Activated T-cell treated with anti-CD3 and anti-CD28 coated beads, Interleukin-2, amount 50 U/mL, for 1 hour (primary cell): ENCODE measurements around the gene CDHR4.
"Not testable (repeated sequence)": the region's sequence is repeated elsewhere in the genome, so short reads cannot be mapped to it uniquely, and the experiment has no call there.

Source experiments
- DNase-seq: peaks from one replicate; pipeline ENCODE4 v3.0.0-alpha.2; 2020

Gene CDHR4

GRCh38 chr3:49799761-49800160, at the start of gene CDHR4:
Gene CDHR4 (minus strand): TSS chr3:49799873. CDS start chr3:49799812, 61 bp downstream.
- no peak for DNase-seq

DNA sequence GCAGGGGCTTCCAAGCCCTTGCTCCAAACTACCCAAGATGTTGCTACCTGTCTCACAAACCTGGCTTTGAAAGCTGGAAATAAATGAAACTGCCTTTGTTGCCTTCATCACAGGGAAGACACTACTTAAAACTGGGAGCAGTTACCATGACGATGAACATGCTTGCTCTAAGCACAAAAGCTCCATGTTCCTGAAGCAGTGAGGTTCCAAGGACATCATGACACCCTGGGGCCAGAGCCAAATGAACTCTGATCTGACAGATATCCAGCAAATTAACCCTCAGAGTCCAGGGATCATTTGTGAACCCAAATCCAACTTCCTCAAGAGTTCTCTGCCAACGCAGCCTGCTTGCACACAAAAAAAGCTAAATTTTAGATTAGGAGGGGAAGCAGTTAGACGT, 46.0 kb upstream of the CDHR4 start:
- DNase-seq = no peak

GRCh38 chr3:49844464-49845183, 45.0 kb upstream of the CDHR4 start:
- DNase-seq = no peak

DNA sequence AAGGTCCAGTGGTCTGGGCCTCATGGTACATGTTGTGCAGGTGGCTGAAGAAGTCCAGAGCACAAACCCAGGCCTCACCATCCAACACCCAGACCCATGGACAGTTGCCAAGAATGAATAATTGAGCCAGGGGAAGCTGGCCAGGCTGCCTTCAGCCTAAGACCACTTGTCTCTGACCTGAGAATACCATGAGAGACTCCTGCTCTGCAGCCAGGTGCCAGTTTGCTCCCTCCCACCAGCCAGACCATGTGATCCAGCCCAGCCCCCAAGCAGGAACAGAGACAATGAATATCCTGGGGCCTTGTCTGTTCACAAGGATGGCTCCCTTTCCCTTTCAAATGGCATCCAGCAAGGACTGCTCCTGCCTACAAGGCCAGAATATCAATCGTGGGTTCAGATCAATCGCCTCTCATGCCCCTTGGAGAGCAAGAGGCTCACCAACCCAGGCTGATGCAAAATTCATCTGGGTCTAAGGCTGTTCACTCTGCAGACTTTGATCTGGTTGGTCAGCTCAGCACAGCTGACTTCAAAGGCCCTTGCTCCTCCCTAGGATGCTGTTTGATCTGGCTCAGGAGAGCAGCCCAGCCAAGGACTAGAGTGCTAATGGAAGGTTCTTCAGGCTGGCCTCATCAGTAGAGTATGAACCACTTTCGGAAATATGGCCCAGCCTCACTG, 43.3 kb upstream of the CDHR4 start:
- DNase-seq = no peak

GRCh38 chr3:49841806-49842205, 42.1 kb upstream of the CDHR4 start:
- no peak for DNase-seq

- DNase-seq = no peak
These were observed 41.5 kb upstream of the CDHR4 start for GRCh38 chr3:49841126-49841696.

- DNase-seq = no peak
These were observed 40.7 kb upstream of the CDHR4 start for GRCh38 chr3:49840388-49840787.

- DNase-seq = peak; percentile 80
These were observed 39.6 kb upstream of the CDHR4 start for GRCh38 chr3:49839193-49839809.

DNA sequence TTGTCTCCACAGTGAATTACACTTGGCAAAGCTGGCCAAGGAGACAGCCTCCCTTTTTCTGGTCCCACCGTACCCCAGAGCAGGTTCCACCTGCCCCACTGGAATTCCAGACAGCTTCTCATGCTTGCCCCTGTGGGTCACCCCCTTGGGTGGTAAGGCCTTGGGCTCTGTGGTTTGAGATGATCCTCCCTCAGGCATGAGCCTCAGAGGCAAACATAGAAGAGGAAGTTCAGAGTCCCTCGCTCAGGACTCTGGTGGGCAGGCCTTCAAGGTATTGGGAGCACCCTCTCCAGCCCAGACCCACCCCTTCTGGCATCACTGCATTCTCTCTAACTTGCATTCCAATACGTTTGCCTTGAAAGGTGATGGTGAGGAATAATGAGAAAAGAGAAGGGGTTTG, 31.7 kb upstream of the CDHR4 start:
- no peak for DNase-seq

GRCh38 chr3:49826016-49826415, 26.3 kb upstream of the CDHR4 start:
- no peak for DNase-seq

- DNase-seq = not testable (repeated sequence)
These were observed 23.5 kb upstream of the CDHR4 start for GRCh38 chr3:49823131-49823530.

- peak; percentile 45 for DNase-seq
These were observed 14.0 kb upstream of the CDHR4 start, which contains the start of gene UBA7 for GRCh38 chr3:49813497-49814174. Gene UBA7 (minus strand): TSS chr3:49813953. CDS start chr3:49813787, 166 bp downstream.

DNA sequence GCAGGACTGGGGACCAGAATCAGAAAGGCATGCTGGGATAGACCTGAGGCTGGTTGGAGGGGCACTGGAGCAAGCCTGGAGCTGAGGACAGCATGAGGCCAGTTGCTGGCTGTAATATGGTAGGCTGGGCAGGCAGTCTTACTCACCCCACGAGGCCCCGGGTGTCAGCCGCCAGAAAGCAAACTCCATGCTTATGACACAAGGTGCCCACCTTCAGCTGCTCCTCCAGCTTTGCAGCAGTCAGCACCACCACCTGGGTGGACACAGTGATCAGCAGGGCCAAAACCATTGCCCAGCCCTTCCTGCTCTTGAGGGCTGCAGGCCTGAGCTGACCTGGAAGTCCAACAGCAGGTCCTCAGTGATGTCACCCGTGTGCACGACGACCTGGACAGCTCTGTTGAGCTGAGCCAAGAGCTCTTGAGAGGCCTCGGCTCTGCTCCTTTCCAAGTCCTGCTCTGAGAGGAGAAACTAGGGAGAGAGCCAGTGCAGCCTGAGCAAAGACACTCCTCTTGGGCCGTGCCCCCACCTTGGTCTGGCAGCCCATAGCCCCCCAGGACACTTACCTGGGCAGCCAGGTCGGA, 13.3 kb upstream of the CDHR4 start:
- no peak for DNase-seq

DNA sequence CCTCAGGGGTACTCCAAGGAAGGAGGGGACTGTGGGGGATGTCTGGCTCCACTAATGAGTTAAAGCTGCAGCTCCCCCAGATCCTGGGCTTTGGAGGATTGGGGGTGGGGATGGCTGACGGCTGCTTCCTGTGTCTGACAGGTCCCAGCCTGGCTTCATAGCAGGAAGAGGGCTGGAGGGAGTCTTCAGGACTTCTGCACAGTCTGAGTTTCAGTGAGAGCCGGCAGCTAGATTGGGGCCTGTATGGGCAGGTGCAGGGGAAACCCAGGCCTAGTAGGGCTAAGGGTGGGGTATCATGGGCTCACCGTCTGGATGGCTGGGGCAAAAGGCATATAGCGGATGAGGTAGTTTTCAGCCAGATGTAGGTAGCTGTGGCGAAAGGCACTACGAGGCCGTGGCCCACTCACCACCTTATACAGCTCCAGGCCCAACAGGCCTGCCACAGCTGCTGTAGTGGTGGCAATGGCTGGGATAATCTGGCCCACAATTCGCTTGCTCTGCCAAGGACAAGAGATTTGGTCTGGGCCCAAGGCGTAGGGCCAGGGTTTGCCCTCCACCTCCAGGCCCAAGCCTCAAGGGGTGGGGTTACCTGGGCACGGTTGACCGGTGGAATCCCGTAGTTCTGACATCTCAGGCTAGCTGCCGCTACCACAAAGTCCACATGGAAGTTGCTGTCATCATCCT, 7.9 kb upstream of the CDHR4 start:
- DNase-seq = no peak

GRCh38 chr3:49806850-49807249, 7.2 kb upstream of the CDHR4 start:
- no peak for DNase-seq

GRCh38 chr3:49805897-49806701, 6.4 kb upstream of the CDHR4 start:
- no peak for DNase-seq

GRCh38 chr3:49805367-49805782, 5.7 kb upstream of the CDHR4 start:
- DNase-seq = no peak

DNA sequence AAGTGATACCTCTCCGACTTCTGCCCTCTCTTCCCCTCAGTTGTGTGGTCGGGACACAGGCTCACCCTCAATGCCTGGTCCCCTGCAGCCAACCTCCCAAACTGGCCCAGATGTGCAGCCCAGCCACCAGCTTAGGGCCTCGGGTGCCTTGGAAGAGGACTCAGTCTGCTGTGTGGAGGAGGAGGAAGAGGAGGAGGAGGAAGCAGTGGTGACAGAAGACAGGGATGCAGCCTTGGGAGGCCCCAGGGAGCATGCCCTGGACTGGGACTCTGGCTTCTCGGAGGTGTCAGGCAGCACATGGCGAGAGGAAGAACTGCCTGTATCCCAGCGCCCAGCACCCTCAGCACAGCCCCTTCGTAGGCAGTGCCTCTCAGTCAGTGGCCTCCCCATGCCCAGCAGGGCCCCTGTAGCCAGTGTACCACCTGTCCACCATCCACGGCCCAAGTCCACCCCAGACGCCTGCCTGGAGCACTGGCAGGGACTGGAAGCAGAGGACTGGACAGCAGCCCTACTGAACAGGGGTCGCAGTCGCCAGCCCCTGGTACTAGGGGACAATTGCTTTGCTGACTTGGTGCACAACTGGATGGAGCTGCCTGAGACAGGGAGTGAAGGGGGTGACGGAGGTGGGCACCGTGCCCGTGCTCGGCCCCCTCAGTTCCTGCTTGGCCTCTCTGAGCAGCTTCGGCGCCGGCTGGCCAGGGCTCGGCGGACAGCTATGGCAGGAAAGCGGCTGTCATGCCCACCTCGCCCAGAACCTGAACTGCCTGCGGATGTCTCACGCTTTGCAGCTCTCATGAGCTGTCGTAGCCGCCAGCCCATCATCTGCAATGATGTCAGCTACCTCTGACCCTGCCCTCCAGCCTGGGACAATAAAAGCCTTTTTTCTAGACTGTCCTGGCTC, 4.7 kb upstream of the CDHR4 start:
- no peak for DNase-seq

DNA sequence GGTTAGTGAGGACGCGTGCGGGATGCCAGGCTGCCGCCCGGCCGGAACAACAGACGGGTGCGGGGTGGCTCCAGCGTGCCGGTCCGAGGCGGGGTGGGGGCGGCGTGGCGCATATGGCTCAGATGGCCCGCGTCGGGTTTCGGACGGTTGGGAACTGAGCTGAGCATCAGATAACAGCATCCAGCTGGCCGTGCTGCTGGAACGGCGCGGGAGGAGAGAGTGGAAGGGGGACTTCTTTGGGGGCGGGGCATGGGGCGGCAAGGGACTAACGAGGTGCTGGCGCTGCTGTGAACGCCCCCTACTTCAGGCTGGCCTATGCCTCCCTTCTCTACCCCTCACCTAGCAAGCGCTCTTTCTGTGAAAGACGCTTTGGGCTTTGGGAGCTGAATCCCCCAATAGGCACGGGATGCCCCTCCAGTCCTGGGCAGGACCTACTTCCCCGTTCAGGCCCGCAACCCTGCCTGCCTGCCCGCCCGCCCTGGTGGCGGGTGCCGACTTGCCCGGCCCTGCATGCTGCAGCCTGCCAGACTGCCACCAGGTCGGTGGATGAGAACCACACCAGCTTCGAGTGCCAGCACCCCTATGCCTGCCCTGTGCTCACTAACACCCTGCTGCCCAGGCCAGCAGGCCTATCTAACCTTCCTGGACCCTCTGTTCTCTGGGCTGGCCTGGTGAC, 3.9 kb upstream of the CDHR4 start:
- DNase-seq = peak; percentile 62
